T-helper 9 cell (primary cell): ENCODE data around the gene TMEM179B.
"Not testable (repeated sequence)": the region's sequence is repeated elsewhere in the genome, so short reads cannot be mapped to it uniquely, and the experiment has no call there.

Source experiments
- DNase-seq: peaks from one replicate; pipeline ENCODE4 v3.0.0-alpha.2; 2020
- total RNA-seq, 2 donors: gene quantifications; one replicate each; lab custom pipeline; 2026; lab: John Stamatoyannopoulos, UW

The TMEM179B gene
- 16.7 to 26.4 reads per million in 2 donors for total RNA-seq

GRCh38 chr11:62787005-62787759 is at the start of gene TMEM179B:
TSS of gene TMEM179B (plus strand) at chr11:62787402. CDS start at chr11:62787432, 30 bp downstream.
- peak; percentile 97 for DNase-seq

DNA sequence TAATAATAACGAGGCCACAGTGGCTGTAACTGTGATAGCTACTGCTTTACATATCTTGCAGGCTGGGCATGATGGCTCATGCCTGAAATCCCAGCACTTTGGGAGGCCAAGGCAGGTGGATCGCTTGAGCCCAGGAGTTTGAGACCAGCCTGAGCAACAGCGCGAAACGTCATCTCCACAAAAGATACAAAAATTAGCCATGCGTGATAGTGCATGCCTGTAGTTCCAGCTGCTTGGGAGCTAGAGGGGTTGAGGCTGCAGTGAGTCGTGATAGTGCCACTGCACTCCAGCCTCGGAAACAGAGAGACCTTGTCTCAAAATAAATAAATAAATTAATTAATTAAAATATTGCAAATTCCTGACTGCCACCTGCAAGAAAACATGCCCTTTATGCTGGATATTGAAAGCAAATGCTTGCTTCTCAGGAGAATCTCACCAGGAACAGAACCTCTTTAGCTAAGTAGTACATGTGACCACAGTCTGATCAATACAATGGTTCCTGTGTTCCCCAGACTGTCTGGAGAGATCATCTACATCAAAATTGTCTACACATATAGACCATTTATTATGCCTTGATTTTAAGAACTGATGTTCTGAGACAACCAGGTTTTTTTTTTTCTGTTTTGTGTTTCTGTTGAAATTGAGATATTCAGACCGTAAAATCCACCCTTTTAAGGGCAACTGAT is 39.6 kb upstream of the TMEM179B start:
- DNase-seq, result no peak

DNA sequence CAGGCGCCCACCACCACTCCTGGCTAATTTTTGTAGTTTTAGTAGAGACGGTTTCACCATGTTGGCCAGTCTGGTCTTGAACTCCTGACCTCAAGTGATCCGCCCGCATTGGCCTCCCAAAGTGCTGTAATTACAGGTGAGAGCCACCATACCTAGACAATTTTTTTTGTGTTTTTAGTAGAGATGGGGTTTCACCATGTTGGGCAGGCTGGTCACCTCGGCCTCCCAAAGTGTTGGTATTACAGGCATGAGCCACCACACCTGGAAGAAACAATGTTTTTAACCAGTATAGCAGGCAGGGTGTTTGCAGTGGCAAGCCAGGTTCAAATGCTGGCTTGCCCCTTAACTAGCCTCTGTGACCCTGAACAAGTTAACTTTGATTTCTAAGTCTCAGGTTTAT is 37.3 kb upstream of the TMEM179B start:
- not testable (repeated sequence) for DNase-seq

DNA sequence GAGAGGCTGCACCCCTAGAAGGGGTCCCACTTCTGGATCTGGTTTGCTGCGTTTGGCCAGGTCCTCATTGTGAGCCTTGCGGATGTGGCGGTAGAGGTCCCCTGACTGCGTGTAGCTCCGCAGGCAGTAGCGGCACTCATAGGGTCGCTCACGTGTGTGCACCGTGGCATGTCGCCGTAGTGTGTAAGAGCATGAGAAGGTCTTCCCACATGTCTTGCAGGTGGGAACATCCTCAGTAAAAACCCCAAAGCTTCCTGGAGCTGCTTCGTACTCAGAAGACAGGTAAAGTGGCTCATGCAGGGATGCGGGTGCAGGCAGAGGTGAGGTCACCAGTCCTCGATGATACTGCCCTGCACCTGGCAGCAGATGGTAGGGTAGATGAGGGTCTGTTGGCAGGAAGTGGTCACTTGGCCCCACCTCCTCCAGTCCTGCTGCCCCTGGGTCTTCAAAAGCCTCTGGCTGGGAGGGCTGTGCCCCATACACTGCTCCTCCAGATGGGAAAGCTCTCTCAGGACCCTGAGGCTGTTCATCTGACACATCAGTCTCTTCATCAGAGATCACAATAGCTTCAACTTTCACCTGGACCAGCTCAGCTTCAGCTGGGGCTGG is 34.9 kb upstream of the TMEM179B start:
- no peak for DNase-seq

- DNase-seq, result no peak
Observed at GRCh38 chr11:62752994-62753735, 34.0 kb upstream of the TMEM179B start.

DNA sequence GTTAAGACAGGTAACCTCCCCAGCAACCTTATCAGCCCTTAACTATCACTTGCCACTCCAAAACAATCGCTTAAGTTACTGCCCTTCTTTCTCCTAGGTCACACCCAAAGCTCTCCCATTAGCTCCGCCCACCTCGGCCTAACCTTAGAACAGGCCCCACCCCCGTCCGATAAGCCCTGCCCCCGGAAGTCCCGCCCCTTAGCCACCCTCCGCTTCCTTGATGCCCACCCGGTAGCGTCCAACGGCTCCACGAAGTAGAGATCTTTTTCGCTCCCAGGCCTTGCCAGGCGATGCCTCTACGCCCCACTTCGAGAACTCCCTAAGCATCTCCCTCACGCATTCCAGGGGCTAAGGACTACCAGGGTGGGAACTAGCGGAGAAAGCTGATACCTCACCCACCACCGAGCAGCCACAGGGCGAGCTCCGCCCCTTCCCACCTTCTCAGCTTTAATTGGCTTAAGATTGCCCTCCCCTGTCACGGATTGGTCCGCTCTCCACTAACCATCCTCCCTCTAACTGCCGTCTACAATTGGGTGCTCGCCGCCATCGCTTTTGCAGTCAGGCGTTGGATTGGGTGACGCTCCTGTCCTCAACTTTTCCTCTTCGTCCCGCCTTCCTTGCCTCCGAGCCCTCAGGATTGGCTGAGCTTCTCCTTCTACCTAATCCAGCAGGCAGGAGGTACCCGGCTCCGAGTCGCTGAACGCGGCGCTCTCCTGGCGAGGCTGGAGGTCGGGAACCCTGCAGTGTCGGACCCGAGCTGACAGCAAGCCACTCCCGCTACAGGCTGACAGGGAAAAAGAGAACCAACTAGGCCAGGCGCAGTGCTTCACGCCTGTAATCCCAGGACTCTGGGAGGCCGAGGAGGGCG is 33.2 kb upstream of the TMEM179B start, which contains the start of gene ZBTB3:
TSS of gene ZBTB3 (minus strand) at position 425 of the 868 bp plus-strand sequence. CDS start 496 bp downstream, outside the sequence.
- peak; percentile 98 for DNase-seq

DNA sequence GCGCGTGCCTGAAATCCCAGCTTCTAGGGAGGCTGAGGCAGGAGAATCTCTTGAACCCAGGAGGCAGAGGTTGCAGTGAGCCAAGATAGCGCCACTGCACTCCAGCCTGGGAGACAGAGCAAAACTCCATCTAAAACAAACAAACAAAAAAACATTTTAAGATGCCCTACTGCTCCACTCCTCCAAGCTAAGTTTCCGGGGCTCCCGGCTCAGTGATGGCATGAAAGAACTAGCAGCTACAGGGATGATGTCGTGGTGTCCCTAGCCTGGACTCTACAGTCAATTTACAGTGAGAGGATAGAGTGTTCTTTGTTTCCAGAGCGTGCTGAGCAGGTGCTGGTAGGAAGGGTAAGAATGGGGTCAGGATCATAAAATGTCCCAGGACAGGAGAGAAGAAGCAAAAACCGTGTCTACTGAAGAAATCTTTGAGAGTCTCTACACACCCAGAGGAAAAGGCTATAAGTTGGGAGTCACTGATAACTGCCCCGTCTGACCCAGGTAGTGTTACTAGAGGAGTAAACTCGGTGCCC is 32.1 kb upstream of the TMEM179B start:
- no peak for DNase-seq

DNA sequence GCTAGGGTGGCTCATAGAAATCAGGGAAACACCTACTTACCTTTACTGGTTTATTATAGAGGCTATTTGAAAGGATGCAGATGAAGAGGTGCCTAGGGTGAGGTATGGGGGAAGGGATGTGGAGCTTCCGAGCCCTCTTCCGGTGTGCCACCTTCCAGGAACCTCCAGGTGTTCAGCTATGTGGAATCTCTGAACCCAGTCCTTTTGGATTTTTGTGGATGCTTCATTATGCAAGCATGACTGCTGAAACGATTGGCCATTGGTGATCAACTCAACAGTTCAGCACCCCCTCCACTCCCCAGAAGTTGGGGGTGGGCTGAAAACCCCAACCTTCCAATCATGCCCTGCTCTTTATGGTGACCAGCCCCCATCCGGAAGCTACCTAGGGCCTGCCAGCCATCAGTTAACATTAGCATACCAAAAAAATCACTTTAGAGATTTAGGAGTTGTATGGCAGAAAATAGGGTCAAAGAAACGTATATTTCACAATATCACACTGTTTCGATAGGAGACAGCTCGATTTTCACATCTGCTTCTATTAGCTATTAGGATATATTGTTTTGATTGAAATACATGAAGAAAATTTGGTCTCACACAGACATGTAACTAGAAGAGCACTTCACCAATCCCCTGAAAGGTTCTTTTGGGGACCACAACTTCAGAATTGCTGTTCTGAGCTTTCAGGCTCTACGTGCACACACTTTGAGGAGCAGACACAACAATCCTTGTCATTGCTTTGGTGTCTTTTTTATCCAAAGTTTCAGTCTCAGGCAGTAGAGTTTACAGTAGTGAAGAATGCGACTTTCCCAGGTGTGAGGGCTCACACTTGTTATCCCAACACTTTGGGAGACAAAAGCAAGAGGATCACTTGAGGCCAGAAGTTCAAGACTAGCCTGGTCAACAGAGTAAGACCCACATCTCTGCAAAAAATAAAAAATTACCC is 29.1 kb upstream of the TMEM179B start:
- no peak for DNase-seq

- not testable (repeated sequence) for DNase-seq
Observed at GRCh38 chr11:62760867-62761227, 26.4 kb upstream of the TMEM179B start.

GRCh38 chr11:62770778-62771143 is 16.4 kb upstream of the TMEM179B start:
- DNase-seq, result no peak

GRCh38 chr11:62771144-62772021 is 15.8 kb upstream of the TMEM179B start, which contains the start of gene TAF6L:
TSS of gene TAF6L (plus strand) at chr11:62771396. CDS start at chr11:62775784, 4,388 bp downstream.
- DNase-seq, result peak; percentile 86

GRCh38 chr11:62774407-62774806 is 12.8 kb upstream of the TMEM179B start:
- no peak for DNase-seq

DNA sequence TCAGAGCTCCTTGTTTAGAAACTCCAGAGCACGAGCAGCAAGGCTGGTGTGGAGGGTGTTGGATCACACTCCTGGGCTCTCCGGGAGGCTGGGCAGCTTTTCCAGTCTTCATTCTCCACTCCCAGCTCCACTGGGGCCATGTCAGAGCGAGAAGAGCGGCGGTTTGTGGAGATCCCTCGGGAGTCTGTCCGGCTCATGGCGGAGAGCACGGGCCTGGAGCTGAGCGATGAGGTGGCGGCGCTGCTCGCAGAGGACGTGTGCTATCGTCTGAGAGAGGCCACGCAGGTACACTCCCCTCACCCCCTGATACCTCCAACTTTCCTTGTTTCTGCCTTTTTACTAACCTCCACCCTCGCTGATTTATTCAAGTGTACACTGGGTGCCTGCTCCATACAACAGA is 11.6 kb upstream of the TMEM179B start:
- DNase-seq, result no peak

DNA sequence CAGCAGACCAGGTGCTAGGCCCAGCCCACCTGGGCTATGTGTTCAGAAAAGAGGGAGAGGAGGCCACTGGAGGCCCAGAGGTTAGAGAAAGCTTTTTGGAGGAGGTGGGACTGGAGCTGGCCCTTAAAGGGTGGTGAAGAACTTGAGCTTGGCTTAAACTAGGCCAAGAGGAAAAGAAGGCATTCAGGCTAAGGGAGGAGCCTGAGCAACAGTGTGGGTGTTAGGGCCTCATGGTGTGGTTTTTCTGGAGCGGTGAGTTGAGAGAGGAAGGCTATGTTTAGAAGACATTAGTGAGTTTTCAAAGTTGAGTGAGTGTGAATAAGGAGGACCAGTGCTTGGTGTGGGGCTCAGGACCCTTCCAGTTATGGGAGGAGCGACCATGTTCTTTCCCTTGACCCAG is 9.8 kb upstream of the TMEM179B start:
- no peak for DNase-seq

- no peak for DNase-seq
Observed at GRCh38 chr11:62778441-62778840, 8.8 kb upstream of the TMEM179B start.

DNA sequence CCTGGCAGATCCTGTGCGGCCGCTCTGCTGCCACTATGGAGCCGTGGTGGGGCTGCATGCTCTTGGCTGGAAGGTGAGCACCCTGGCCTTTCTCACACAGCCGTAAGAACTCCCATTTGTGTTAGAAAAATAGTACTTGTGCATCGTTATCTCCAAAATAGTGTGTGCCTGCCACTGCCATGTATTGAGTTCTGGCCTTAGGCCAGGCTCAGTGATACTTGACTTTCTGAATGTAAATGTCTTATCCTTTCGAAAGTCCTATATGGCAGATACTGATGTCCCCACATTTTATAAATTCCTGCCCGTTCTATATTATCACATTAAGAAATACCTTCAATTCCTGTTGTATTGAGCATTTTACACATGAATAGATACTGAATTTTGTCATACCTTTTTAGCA is 4.4 kb upstream of the TMEM179B start:
- DNase-seq, result no peak

- DNase-seq, result peak; percentile 79
Observed at GRCh38 chr11:62786318-62787004, 741 bp upstream of the TMEM179B start.

GRCh38 chr11:62788991-62789390 is 1.8 kb downstream of the TMEM179B start:
- no peak for DNase-seq

GRCh38 chr11:62789576-62789975 is 2.4 kb downstream of the TMEM179B start:
- no peak for DNase-seq
